ENCODE data around the gene ZBTB20. TPM values are rescaled to one million over a fixed set of nuclear protein-coding genes. Genes with fewer than 3 reads are reported as not detected.
A peak's percentile ranks its signal among the peaks of the same experiment; 100 is the strongest.

The ZBTB20 gene
- total RNA-seq, 2 experiments from 2014 or later, result 5.1 to 5.3 TPM

- H3K4me3 Mint-ChIP-seq, result peak overlapping the region; percentile 58
- H3K9me3 Mint-ChIP-seq, result no peaks in the 10 kb centered on the region
- ATAC-seq, result no peak
- ChIA-PET CTCF (no interaction called here), POLR2A (interaction anchor here (1.1 kb wide), 1 partner anchor 9 kb away, joined by 3 read pairs; no protein-coding TSS in a partner anchor)
- H3K27me3 Mint-ChIP-seq, result peaks cover 1% of the 10 kb centered on the region
- no peaks in the 10 kb centered on the region for H3K36me3 Mint-ChIP-seq (ENCODE audit: low read depth)
- no peak for TF ChIP-seq CTCF (IDR thresholded peaks at IDR 0.05)
- peaks cover 13% of the 10 kb centered on the region for H3K4me1 Mint-ChIP-seq (ENCODE audit: low read depth)
- no peak overlapping the region for H3K27ac Mint-ChIP-seq
- no peak for DNase-seq
- intact Hi-C loops (cut with micrococcal nuclease), result no loop called here
Observed at GRCh38 chr3:114453361-114453780, 693.7 kb downstream of the ZBTB20 start.

GRCh38 chr3:114452937-114453336 is 694.2 kb downstream of the ZBTB20 start:
- POLR2A ChIA-PET, result no interaction called here
- DNase-seq (no peak), ATAC-seq (no peak)
- intact Hi-C loops (cut with micrococcal nuclease), result no loop called here
- no peak overlapping the region for H3K27ac Mint-ChIP-seq
- CTCF ChIA-PET, result no interaction called here
- H3K4me1 Mint-ChIP-seq (ENCODE audit: low read depth), result peaks cover 13% of the 10 kb centered on the region
- H3K4me3 Mint-ChIP-seq, result no peak overlapping the region
- peaks cover 1% of the 10 kb centered on the region for H3K27me3 Mint-ChIP-seq
- no peaks in the 10 kb centered on the region for H3K9me3 Mint-ChIP-seq
- no peaks in the 10 kb centered on the region for H3K36me3 Mint-ChIP-seq (ENCODE audit: low read depth)
- TF ChIP-seq CTCF (IDR thresholded peaks at IDR 0.05), result no peak

GRCh38 chr3:114452256-114452655 is 694.8 kb downstream of the ZBTB20 start:
- no peak for TF ChIP-seq CTCF (IDR thresholded peaks at IDR 0.05)
- ChIA-PET POLR2A (no interaction called here), CTCF (no interaction called here)
- Mint-ChIP-seq H3K9me3 (no peaks in the 10 kb centered on the region), H3K27ac (no peak overlapping the region), H3K36me3 (ENCODE audit: low read depth) (no peaks in the 10 kb centered on the region), H3K27me3 (peaks cover 1% of the 10 kb centered on the region), H3K4me1 (ENCODE audit: low read depth) (peaks cover 13% of the 10 kb centered on the region), H3K4me3 (no peak overlapping the region)
- ATAC-seq (no peak), DNase-seq (no peak)
- intact Hi-C loops (cut with micrococcal nuclease), result no loop called here

- Mint-ChIP-seq H3K36me3 (ENCODE audit: low read depth) (no peaks in the 10 kb centered on the region), H3K27me3 (peaks cover 1% of the 10 kb centered on the region), H3K4me1 (ENCODE audit: low read depth) (peaks cover 13% of the 10 kb centered on the region), H3K4me3 (no peak overlapping the region), H3K27ac (no peak overlapping the region), H3K9me3 (no peaks in the 10 kb centered on the region)
- no peak for TF ChIP-seq CTCF (IDR thresholded peaks at IDR 0.05)
- ChIA-PET POLR2A (no interaction called here), CTCF (interaction anchor here (0.6 to 2.5 kb wide), 2 partner anchors 12 to 42 kb away, joined by 3 to 9 read pairs; no protein-coding TSS in a partner anchor)
- no peak for ATAC-seq
- no peak for DNase-seq
- intact Hi-C loops (cut with micrococcal nuclease), result no loop called here
Observed at GRCh38 chr3:114451561-114452018, 695.5 kb downstream of the ZBTB20 start.

- no peak for TF ChIP-seq CTCF (IDR thresholded peaks at IDR 0.05)
- Mint-ChIP-seq H3K27ac (no peak overlapping the region), H3K9me3 (no peaks in the 10 kb centered on the region), H3K27me3 (peaks cover 1% of the 10 kb centered on the region), H3K4me1 (ENCODE audit: low read depth) (peaks cover 13% of the 10 kb centered on the region), H3K36me3 (ENCODE audit: low read depth) (no peaks in the 10 kb centered on the region), H3K4me3 (no peak overlapping the region)
- DNase-seq (no peak), ATAC-seq (no peak)
- ChIA-PET POLR2A (no interaction called here), CTCF (interaction anchor here (0.6 to 2.5 kb wide), 2 partner anchors 11 to 42 kb away, joined by 3 to 9 read pairs; no protein-coding TSS in a partner anchor)
- intact Hi-C loops (cut with micrococcal nuclease), result no loop called here
Observed at GRCh38 chr3:114451051-114451451, 696.0 kb downstream of the ZBTB20 start.

All from activated CD8-positive, alpha-beta T cell treated with anti-CD3 and anti-CD28 coated beads for 36 hours (primary cell).